Body of pancreas (tissue), 4 donors: ENCODE results near the gene ZBTB46.

Experiments
- POLR2A ChIP-seq, 3 donors: fragments of 450-650 bp; IDR thresholded peaks; one replicate each; pipeline ENCODE4 v1.6.1; 2016; ENCODE audit warnings: antibody characterized with exemption in 3 of 3, mild to moderate bottlenecking in 2 of 3
- TF ChIP-seq, protein P1 (sequence below), 7 experiments: fragments of 450-650 bp in 4 of 7; fragments of 200-600 bp in 3 of 7; sonication (generic) in 3 of 7; IDR thresholded peaks; one replicate each; pipeline ENCODE4 v1.5.1; 2016 to 2019; ENCODE audit warnings: antibody characterized with exemption in 7 of 7

GRCh38 chr20:63754008-63754407, 77.1 kb downstream of the ZBTB46 start:
- TF ChIP-seq, protein P1, sequence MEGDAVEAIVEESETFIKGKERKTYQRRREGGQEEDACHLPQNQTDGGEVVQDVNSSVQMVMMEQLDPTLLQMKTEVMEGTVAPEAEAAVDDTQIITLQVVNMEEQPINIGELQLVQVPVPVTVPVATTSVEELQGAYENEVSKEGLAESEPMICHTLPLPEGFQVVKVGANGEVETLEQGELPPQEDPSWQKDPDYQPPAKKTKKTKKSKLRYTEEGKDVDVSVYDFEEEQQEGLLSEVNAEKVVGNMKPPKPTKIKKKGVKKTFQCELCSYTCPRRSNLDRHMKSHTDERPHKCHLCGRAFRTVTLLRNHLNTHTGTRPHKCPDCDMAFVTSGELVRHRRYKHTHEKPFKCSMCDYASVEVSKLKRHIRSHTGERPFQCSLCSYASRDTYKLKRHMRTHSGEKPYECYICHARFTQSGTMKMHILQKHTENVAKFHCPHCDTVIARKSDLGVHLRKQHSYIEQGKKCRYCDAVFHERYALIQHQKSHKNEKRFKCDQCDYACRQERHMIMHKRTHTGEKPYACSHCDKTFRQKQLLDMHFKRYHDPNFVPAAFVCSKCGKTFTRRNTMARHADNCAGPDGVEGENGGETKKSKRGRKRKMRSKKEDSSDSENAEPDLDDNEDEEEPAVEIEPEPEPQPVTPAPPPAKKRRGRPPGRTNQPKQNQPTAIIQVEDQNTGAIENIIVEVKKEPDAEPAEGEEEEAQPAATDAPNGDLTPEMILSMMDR (IDR thresholded peaks at IDR 0.05) = no peak
- no peak for TF ChIP-seq POLR2A (IDR thresholded peaks at IDR 0.05)
